Measurements from ENCODE around the gene PFAS.

- TF ChIP-seq CTCF (IDR thresholded peaks at IDR 0.05) (no peak), POLR2A (IDR thresholded peaks at IDR 0.05) (peak; percentile 27), POLR2AphosphoS5 (IDR thresholded peaks at IDR 0.05) (no peak), EP300 (IDR thresholded peaks at IDR 0.05; ENCODE audit: low read depth) (no peak)
Measured at GRCh38 chr17:8223356-8224126, 25.5 kb upstream of the PFAS start.

Measured in transverse colon (tissue), 4 donors.